Activated T-helper 1 cell treated with anti-CD3 and anti-CD28 coated beads, Interleukin-2, amount 50 U/mL, for 16 hours (primary cell): ENCODE data around the gene LRRFIP1.
"Not testable (repeated sequence)": the region's sequence is repeated elsewhere in the genome, so short reads cannot be mapped to it uniquely, and the experiment has no call there.

Experiments used
- DNase-seq, 2 donors: peaks; one replicate each; pipeline ENCODE4 v3.0.0-alpha.2; 2020; ENCODE audit warnings: low read depth in 1 of 2, low spot score in 1 of 2

Gene LRRFIP1

GRCh38 chr2:237596520-237597195 lies 30.7 kb upstream of the LRRFIP1 start:
- DNase-seq = no peak

- DNase-seq = no peak
These were observed 29.9 kb upstream of the LRRFIP1 start for GRCh38 chr2:237597196-237598145.

- no peak for DNase-seq
These were observed 28.7 kb upstream of the LRRFIP1 start for GRCh38 chr2:237598468-237599208.

GRCh38 chr2:237599465-237600110 lies 27.8 kb upstream of the LRRFIP1 start:
- DNase-seq = no peak

- no peak for DNase-seq
These were observed 27.1 kb upstream of the LRRFIP1 start for GRCh38 chr2:237600205-237600846.

GRCh38 chr2:237601453-237602116 lies 25.8 kb upstream of the LRRFIP1 start:
- DNase-seq = no peak

- DNase-seq = no peak
These were observed 25.0 kb upstream of the LRRFIP1 start for GRCh38 chr2:237602409-237602808.

GRCh38 chr2:237603049-237603717 lies 24.2 kb upstream of the LRRFIP1 start:
- no peak for DNase-seq

GRCh38 chr2:237603718-237604362 lies 23.5 kb upstream of the LRRFIP1 start:
- peak in 1 of 2 donors; percentile 16 for DNase-seq

GRCh38 chr2:237604391-237604790 lies 23.0 kb upstream of the LRRFIP1 start:
- no peak for DNase-seq

- DNase-seq = no peak
These were observed 22.4 kb upstream of the LRRFIP1 start for GRCh38 chr2:237604960-237605359.

- not testable (repeated sequence) for DNase-seq
These were observed 20.9 kb upstream of the LRRFIP1 start for GRCh38 chr2:237606522-237606921.

- DNase-seq = no peak
These were observed 14.6 kb upstream of the LRRFIP1 start for GRCh38 chr2:237612527-237613357.

GRCh38 chr2:237613679-237614078 lies 13.7 kb upstream of the LRRFIP1 start:
- no peak for DNase-seq

GRCh38 chr2:237614151-237614720 lies 13.2 kb upstream of the LRRFIP1 start:
- no peak for DNase-seq

- DNase-seq = no peak
These were observed 11.6 kb upstream of the LRRFIP1 start for GRCh38 chr2:237615631-237616249.

- no peak for DNase-seq
These were observed 11.0 kb upstream of the LRRFIP1 start for GRCh38 chr2:237616373-237616733.
